ENCODE data around the gene CBR1. TPM values are rescaled to one million over a fixed set of nuclear protein-coding genes. Genes with fewer than 3 reads are reported as not detected.
A peak's percentile ranks its signal among the peaks of the same experiment; 100 is the strongest.

Gene CBR1
- total and polyA plus RNA-seq, 2 of the 13 experiments (the other 11 are each of a cell fraction or from before 2014, with no cell fraction given), result 33.7 to 38.7 TPM

DNA sequence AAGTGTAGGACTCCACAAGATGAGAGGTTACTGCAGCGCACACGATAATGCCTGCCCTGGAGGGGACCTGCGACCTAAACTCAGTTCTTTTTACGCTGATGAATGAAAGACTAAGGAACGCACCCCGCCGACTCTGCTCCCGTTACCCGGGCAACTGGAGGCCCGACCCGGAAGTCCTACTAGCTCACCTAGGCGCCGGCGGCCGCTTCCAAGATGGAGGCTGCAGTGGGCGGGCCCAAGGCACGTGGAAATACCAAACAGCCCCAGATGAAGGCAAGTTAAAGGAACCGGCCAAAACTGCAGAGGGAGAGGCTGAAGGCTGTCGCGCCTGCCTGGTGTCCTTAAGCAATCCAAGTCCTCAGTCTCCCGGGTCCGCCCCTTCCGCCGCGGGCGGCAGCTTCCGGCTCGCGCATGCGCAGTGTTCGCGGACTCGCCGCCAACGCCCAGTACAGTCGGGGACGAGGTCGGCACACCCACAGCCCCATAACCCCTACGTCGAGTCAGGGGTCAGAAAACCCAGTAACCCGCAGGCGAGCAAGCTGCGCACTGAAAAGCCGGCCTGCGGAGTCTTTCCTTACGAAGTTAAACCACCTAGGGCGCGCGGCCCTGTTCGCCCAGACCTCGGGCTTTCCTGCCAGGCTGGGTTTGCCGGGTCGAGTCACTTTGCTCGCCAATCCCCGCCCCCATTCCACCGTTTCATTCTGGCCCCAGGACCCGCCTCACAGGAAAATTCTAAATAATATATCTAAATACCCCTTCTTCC, 9.5 kb upstream of the CBR1 start, which contains the start of gene SETD4:
TSS of gene SETD4 (minus strand) at position 368 of the 763 bp plus-strand sequence. CDS start 1,638 bp downstream, outside the sequence.
- H3K36me3 ChIP-seq (replicated peaks in 1 of 2; ENCODE audit: control insufficient read depth in 1 of 2, insufficient read depth in 2 of 2, low read length in 2 of 2), result peaks cover 14 to 32% of the 10 kb centered on the region in 2 experiments; a peak in 4 of 5 replicates
- WGBS (ENCODE audit: low lambda C conversion rate), result 3% methylated on average over 17 of the region's 57 CpGs
- H2AFZ ChIP-seq (ENCODE audit: low read length), result no peak within 1 kb of the TSS
- H3K9ac ChIP-seq (ENCODE audit: insufficient read depth, low read depth, low read length), result peak within 1 kb of the TSS; percentile 78
- BruUV-seq (replicated peaks), result TSS peak; percentile 87
- peak; percentile 93 for ATAC-seq
- peak within 1 kb of the TSS; percentile 80 for H3K27ac ChIP-seq (ENCODE audit: extremely low read length, insufficient read depth, low read length)
- peak; percentile 85 for DNase-seq (ENCODE audit: low spot score)
- H3K4me2 ChIP-seq (ENCODE audit: low read depth, low read length), result peak within 1 kb of the TSS; percentile 85
- peak within 1 kb of the TSS; percentile 80 to 96 (median 82) for H3K4me3 ChIP-seq (replicated peaks in 1 of 3; ENCODE audit: insufficient read depth in 1 of 3, low read depth in 2 of 3, low read length in 3 of 3)
- no peaks in the 10 kb centered on the region for H3K9me3 ChIP-seq (ENCODE audit: low read length)
- POLR2A ChIA-PET, result interaction anchor here (0.7 to 2.3 kb wide), 7 partner anchors 9 to 1171 kb away, joined by 4 to 23 read pairs (median 10); partner anchors contain the start of gene CBR1
- peak; percentile 67 for FAIRE-seq
- no peaks in the 10 kb centered on the region for H4K20me1 ChIP-seq (ENCODE audit: insufficient read depth, low read length)
- CTCF ChIA-PET (ENCODE audit: low intra/inter-chr PET ratio, low total read pairs), result no interaction called here
- peaks cover 40% of the 10 kb centered on the region for H3K4me1 ChIP-seq (ENCODE audit: insufficient read depth, low read length)
- intact Hi-C loops (cut with micrococcal nuclease; ENCODE audit: unreplicated experiment) (loop anchor here (5.0 kb wide), 1 partner anchor 52 kb away; no protein-coding TSS in a partner anchor), in situ Hi-C loops (cut with HindIII; ENCODE audit: extremely low pct_ligation_motif_present, low pct_unique_long_range_greater_than_20kb) (no loop called here)
- H3K79me2 ChIP-seq (ENCODE audit: insufficient read depth, low read length), result peaks cover 7% of the 10 kb centered on the region
- H3K27me3 ChIP-seq (ENCODE audit: control insufficient read depth in 1 of 2, insufficient read depth in 2 of 2, low read length in 2 of 2), result no peaks in the 10 kb centered on the region
- TF ChIP-seq ZNF773 (CRISPR knock-in tag; IDR thresholded peaks at IDR 0.05; ENCODE audit: borderline replicate concordance) (0 out of 2 replicates have a peak, but pooled peaks have one; percentile 1), ZNF282 (IDR thresholded peaks at IDR 0.05; ENCODE audit: partially characterized antibody) (no peak), ZMYM2 (CRISPR knock-in tag; IDR thresholded peaks at IDR 0.05) (no peak), ZBTB42 (CRISPR knock-in tag; IDR thresholded peaks at IDR 0.05) (0 out of 2 replicates have a peak, but pooled peaks have one; percentile 35), ZNF605 (CRISPR knock-in tag; IDR thresholded peaks at IDR 0.05) (peak; percentile 57; the same call in 1 of the 2 replicates), ERF (CRISPR knock-in tag; IDR thresholded peaks at IDR 0.05) (peak; percentile 20; the same call in 1 of the 2 replicates), JUNB (CRISPR knock-in tag; IDR thresholded peaks at IDR 0.05; ENCODE audit: borderline replicate concordance) (no peak), ZNF7 (CRISPR knock-in tag; IDR thresholded peaks at IDR 0.05) (no peak), KMT2A (CRISPR knock-in tag; IDR thresholded peaks at IDR 0.05) (peak; percentile 83; the same call in 1 of the 2 replicates), ARNT2 (CRISPR knock-in tag; IDR thresholded peaks at IDR 0.05; ENCODE audit: low read depth) (peak; percentile 74), NFE2L2 (IDR thresholded peaks at IDR 0.05; ENCODE audit: low read length) (no peak), ZNF501 (CRISPR knock-in tag; IDR thresholded peaks at IDR 0.05) (peak; percentile 70), PPARG (CRISPR knock-in tag; conservative IDR thresholded peaks at IDR 0.05) (peak; percentile 37; the same call in 1 of the 2 replicates), HOXA3 (CRISPR knock-in tag; IDR thresholded peaks at IDR 0.05) (peak; percentile 99), HOXD1 (CRISPR knock-in tag; IDR thresholded peaks at IDR 0.05) (0 out of 2 replicates have a peak, but pooled peaks have one; percentile 31)
- TF ChIP-seq, protein P1, sequence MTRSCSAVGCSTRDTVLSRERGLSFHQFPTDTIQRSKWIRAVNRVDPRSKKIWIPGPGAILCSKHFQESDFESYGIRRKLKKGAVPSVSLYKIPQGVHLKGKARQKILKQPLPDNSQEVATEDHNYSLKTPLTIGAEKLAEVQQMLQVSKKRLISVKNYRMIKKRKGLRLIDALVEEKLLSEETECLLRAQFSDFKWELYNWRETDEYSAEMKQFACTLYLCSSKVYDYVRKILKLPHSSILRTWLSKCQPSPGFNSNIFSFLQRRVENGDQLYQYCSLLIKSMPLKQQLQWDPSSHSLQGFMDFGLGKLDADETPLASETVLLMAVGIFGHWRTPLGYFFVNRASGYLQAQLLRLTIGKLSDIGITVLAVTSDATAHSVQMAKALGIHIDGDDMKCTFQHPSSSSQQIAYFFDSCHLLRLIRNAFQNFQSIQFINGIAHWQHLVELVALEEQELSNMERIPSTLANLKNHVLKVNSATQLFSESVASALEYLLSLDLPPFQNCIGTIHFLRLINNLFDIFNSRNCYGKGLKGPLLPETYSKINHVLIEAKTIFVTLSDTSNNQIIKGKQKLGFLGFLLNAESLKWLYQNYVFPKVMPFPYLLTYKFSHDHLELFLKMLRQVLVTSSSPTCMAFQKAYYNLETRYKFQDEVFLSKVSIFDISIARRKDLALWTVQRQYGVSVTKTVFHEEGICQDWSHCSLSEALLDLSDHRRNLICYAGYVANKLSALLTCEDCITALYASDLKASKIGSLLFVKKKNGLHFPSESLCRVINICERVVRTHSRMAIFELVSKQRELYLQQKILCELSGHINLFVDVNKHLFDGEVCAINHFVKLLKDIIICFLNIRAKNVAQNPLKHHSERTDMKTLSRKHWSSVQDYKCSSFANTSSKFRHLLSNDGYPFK (CRISPR knock-in tag; IDR thresholded peaks at IDR 0.05; ENCODE audit: borderline replicate concordance), result peak; percentile 73; the same call in 1 of the 2 replicates
- TF ChIP-seq, protein P2, sequence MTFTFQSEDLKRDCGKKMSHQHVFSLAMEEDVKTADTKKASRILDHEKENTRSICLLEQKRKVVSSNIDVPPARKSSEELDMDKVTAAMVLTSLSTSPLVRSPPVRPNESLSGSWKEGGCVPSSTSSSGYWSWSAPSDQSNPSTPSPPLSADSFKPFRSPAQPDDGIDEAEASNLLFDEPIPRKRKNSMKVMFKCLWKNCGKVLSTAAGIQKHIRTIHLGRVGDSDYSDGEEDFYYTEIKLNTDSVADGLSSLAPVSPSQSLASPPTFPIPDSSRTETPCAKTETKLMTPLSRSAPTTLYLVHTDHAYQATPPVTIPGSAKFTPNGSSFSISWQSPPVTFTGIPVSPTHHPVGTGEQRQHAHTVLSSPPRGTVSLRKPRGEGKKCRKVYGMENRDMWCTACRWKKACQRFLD (CRISPR knock-in tag; IDR thresholded peaks at IDR 0.05; ENCODE audit: borderline replicate concordance), result peak; percentile 70; the same call in 1 of the 2 replicates
- TF ChIP-seq, protein P3, sequence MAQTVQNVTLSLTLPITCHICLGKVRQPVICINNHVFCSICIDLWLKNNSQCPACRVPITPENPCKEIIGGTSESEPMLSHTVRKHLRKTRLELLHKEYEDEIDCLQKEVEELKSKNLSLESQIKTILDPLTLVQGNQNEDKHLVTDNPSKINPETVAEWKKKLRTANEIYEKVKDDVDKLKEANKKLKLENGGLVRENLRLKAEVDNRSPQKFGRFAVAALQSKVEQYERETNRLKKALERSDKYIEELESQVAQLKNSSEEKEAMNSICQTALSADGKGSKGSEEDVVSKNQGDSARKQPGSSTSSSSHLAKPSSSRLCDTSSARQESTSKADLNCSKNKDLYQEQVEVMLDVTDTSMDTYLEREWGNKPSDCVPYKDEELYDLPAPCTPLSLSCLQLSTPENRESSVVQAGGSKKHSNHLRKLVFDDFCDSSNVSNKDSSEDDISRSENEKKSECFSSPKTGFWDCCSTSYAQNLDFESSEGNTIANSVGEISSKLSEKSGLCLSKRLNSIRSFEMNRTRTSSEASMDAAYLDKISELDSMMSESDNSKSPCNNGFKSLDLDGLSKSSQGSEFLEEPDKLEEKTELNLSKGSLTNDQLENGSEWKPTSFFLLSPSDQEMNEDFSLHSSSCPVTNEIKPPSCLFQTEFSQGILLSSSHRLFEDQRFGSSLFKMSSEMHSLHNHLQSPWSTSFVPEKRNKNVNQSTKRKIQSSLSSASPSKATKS (CRISPR knock-in tag; IDR thresholded peaks at IDR 0.05), result peak; percentile 78; the same call in 1 of the 2 replicates
